HEK293 (cell line): Measurements from ENCODE around the gene RPS25.
A peak's percentile ranks its signal among the peaks of the same experiment; 100 is the strongest.
"Not testable (repeated sequence)": the region's sequence is repeated elsewhere in the genome, so short reads cannot be mapped to it uniquely, and the experiment has no call there.

Source experiments
- CTCF ChIA-PET: fragments of 350-600 bp; formaldehyde crosslinking; extraction: SDS; loops from one replicate; lab custom pipeline; 2021; ENCODE audit warnings: antibody characterized with exemption; lab: Yijun Ruan, JAX
- POLR2A ChIA-PET: fragments of 300-600 bp; formaldehyde crosslinking; extraction: SDS; loops from one replicate; lab custom pipeline; 2020; ENCODE audit warnings: antibody characterized with exemption, inconsistent platforms; lab: Yijun Ruan, JAX
- H3K27ac ChIP-seq: fragments of 200-500 bp; sonication (Bioruptor generic); 2 replicates; pipeline ENCODE4 v1.5.1; 2014; ENCODE audit warnings: low read depth, low read length, control low read depth, inconsistent platforms; ENCODE audit errors: extremely low read depth
- H3K36me3 ChIP-seq, 2 experiments: fragments of 200-500 bp in 1 of 2; sonication (Bioruptor generic) in 1 of 2; 1 replicate in 1 of 2; 2 replicates in 1 of 2; pipeline ENCODE4 v1.5.1; 2014 to 2017; ENCODE audit warnings: inconsistent platforms in 2 of 2, low read length in 2 of 2; ENCODE audit not compliant: control insufficient read depth in 2 of 2, insufficient read depth in 1 of 2
- H3K4me1 ChIP-seq: fragments of 200-500 bp; sonication (Bioruptor generic); 2 replicates; pipeline ENCODE4 v1.5.1; 2014; ENCODE audit warnings: mild to moderate bottlenecking, low read length, inconsistent platforms; ENCODE audit not compliant: control insufficient read depth, insufficient read depth
- H3K4me3 ChIP-seq: 2 replicates; pipeline ENCODE4 v1.5.1; 2011; ENCODE audit warnings: low read depth, mild to moderate bottlenecking, control low read depth, low read length, moderate library complexity
- H3K9me3 ChIP-seq: fragments of 200-500 bp; sonication (Bioruptor generic); 2 replicates; pipeline ENCODE4 v1.5.1; 2014; ENCODE audit warnings: low read depth, low read length, inconsistent platforms; ENCODE audit not compliant: control insufficient read depth, insufficient read depth
- SCRT1 ChIP-seq: fragments of 450-650 bp; formaldehyde crosslinking; IDR thresholded peaks from 2 replicates; pipeline ENCODE4 v1.5.1; 2016; ENCODE audit warnings: missing biosample characterization, missing genetic modification characterization, borderline replicate concordance
- SCRT2 ChIP-seq: fragments of 450-650 bp; formaldehyde crosslinking; IDR thresholded peaks from 2 replicates; pipeline ENCODE4 v1.5.1; 2016; ENCODE audit warnings: missing biosample characterization, missing genetic modification characterization
- SP2 ChIP-seq: fragments of 450-650 bp; formaldehyde crosslinking; IDR thresholded peaks from 2 replicates; pipeline ENCODE4 v1.5.1; 2016; ENCODE audit warnings: missing biosample characterization, missing genetic modification characterization
- SP7 ChIP-seq: fragments of 450-650 bp; formaldehyde crosslinking; IDR thresholded peaks from 2 replicates; pipeline ENCODE4 v1.5.1; 2016; ENCODE audit warnings: missing biosample characterization, missing genetic modification characterization
- TCF7L2 ChIP-seq: IDR thresholded peaks from 2 replicates; pipeline ENCODE4 v1.6.1; 2011; ENCODE audit warnings: low read depth, mild to moderate bottlenecking, inconsistent platforms, low read length, moderate library complexity, borderline replicate concordance
- ZBTB1 ChIP-seq: fragments of 450-650 bp; formaldehyde crosslinking; IDR thresholded peaks from 2 replicates; pipeline ENCODE4 v1.5.1; 2016; ENCODE audit warnings: missing biosample characterization, missing genetic modification characterization
- ZNF10 ChIP-seq: fragments of 450-650 bp; formaldehyde crosslinking; IDR thresholded peaks from 2 replicates; pipeline ENCODE4 v1.5.1; 2017; ENCODE audit warnings: missing biosample characterization, missing genetic modification characterization
- ZNF121 ChIP-seq: fragments of 450-650 bp; formaldehyde crosslinking; IDR thresholded peaks from 2 replicates; pipeline ENCODE4 v1.5.1; 2016; ENCODE audit warnings: missing biosample characterization, missing genetic modification characterization
- ZNF23 ChIP-seq: fragments of 450-650 bp; formaldehyde crosslinking; IDR thresholded peaks from 2 replicates; pipeline ENCODE4 v1.5.1; 2016; ENCODE audit warnings: missing biosample characterization, missing genetic modification characterization, borderline replicate concordance
- ZNF549 ChIP-seq: fragments of 450-650 bp; IDR thresholded peaks from 2 replicates; pipeline ENCODE4 v1.5.1; 2018; ENCODE audit warnings: missing biosample characterization, missing genetic modification characterization, mild to moderate bottlenecking, inconsistent platforms, moderate library complexity
- ZNF555 ChIP-seq: fragments of 450-650 bp; formaldehyde crosslinking; conservative IDR thresholded peaks from 2 replicates; pipeline ENCODE4 v1.5.1; 2017; ENCODE audit warnings: missing biosample characterization, mild to moderate bottlenecking, missing genetic modification characterization, inconsistent platforms
- ZNF658 ChIP-seq: fragments of 450-650 bp; formaldehyde crosslinking; IDR thresholded peaks from 2 replicates; pipeline ENCODE4; 2016; ENCODE audit warnings: missing biosample characterization, missing genetic modification characterization
- ZNF660 ChIP-seq: fragments of 450-650 bp; IDR thresholded peaks from 2 replicates; pipeline ENCODE4 v1.5.1; 2018; ENCODE audit warnings: missing biosample characterization, mild to moderate bottlenecking, missing genetic modification characterization
- TF ChIP-seq, protein P1 (sequence below): fragments of 450-650 bp; formaldehyde crosslinking; IDR thresholded peaks from 2 replicates; pipeline ENCODE4 v1.5.1; 2016; ENCODE audit warnings: missing biosample characterization, missing genetic modification characterization
- TF ChIP-seq, protein P2 (sequence below): fragments of 450-650 bp; formaldehyde crosslinking; IDR thresholded peaks from 2 replicates; pipeline ENCODE4 v1.5.1; 2016; ENCODE audit warnings: missing biosample characterization, missing genetic modification characterization
- TF ChIP-seq, protein P3 (sequence below): fragments of 450-650 bp; formaldehyde crosslinking; IDR thresholded peaks from 2 replicates; pipeline ENCODE4 v1.5.1; 2016; ENCODE audit warnings: missing biosample characterization, missing genetic modification characterization

Gene RPS25

GRCh38 chr11:119041821-119042514 lies 23.8 kb upstream of the RPS25 start:
- H3K36me3 ChIP-seq = peaks cover 0 to 26% of the 10 kb centered on the region in 2 experiments; a peak in 2 of 3 replicates
- H3K9me3 ChIP-seq = no peaks in the 10 kb centered on the region
- H3K4me1 ChIP-seq = no peaks in the 10 kb centered on the region
- TF ChIP-seq, protein P1, sequence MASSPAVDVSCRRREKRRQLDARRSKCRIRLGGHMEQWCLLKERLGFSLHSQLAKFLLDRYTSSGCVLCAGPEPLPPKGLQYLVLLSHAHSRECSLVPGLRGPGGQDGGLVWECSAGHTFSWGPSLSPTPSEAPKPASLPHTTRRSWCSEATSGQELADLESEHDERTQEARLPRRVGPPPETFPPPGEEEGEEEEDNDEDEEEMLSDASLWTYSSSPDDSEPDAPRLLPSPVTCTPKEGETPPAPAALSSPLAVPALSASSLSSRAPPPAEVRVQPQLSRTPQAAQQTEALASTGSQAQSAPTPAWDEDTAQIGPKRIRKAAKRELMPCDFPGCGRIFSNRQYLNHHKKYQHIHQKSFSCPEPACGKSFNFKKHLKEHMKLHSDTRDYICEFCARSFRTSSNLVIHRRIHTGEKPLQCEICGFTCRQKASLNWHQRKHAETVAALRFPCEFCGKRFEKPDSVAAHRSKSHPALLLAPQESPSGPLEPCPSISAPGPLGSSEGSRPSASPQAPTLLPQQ = no peak
- TF ChIP-seq SCRT1 (tag by site-specific recombination) (peak; percentile 56; the same call in 1 of the 2 replicates), SCRT2 (tag by site-specific recombination) (peak; percentile 61)
- no peak overlapping the region for H3K4me3 ChIP-seq
- H3K27ac ChIP-seq = no peak overlapping the region
- CTCF ChIA-PET = interaction anchor here (1.5 to 1.6 kb wide), 2 partner anchors 10 to 13 kb away, joined by 4 to 6 read pairs; no protein-coding TSS in a partner anchor
- POLR2A ChIA-PET = interaction anchor here (0.7 to 0.9 kb wide), 2 partner anchors 14 to 108 kb away, joined by 3 read pairs; no protein-coding TSS in a partner anchor

GRCh38 chr11:119039471-119039870 lies 21.3 kb upstream of the RPS25 start:
- H3K9me3 ChIP-seq, H3K4me1 ChIP-seq, H3K4me3 ChIP-seq, H3K27ac ChIP-seq, POLR2A ChIA-PET, H3K36me3 ChIP-seq: not testable (repeated sequence)
- CTCF ChIA-PET = interaction anchor here (0.6 to 0.7 kb wide), 2 partner anchors 85 to 299 kb away, joined by 3 read pairs; no protein-coding TSS in a partner anchor

- TF ChIP-seq ZNF23 (tag by site-specific recombination) (no peak), ZNF658 (tag by site-specific recombination) (no peak), SP2 (no peak), ZNF660 (no peak), ZNF549 (tag by site-specific recombination) (no peak)
- TF ChIP-seq, protein P2, sequence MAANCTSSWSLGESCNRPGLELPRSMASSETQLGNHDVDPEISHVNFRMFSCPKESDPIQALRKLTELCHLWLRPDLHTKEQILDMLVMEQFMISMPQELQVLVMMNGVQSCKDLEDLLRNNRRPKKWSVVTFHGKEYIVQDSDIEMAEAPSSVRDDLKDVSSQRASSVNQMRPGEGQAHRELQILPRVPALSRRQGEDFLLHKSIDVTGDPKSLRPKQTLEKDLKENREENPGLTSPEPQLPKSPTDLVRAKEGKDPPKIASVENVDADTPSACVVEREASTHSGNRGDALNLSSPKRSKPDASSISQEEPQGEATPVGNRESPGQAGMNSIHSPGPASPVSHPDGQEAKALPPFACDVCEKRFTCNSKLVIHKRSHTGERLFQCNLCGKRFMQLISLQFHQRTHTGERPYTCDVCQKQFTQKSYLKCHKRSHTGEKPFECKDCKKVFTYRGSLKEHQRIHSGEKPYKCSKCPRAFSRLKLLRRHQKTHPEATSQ (tag by site-specific recombination) = no peak
- CTCF ChIA-PET = interaction anchor here (0.6 kb wide), 1 partner anchor 300 kb away, joined by 3 read pairs; no protein-coding TSS in a partner anchor
- no peaks in the 10 kb centered on the region for H3K36me3 ChIP-seq
- H3K9me3 ChIP-seq = no peaks in the 10 kb centered on the region
- no peak overlapping the region for H3K27ac ChIP-seq
- no peak overlapping the region for H3K4me3 ChIP-seq
- POLR2A ChIA-PET = no interaction called here
- no peaks in the 10 kb centered on the region for H3K4me1 ChIP-seq
Observed at GRCh38 chr11:119038884-119039283, 20.7 kb upstream of the RPS25 start.

DNA sequence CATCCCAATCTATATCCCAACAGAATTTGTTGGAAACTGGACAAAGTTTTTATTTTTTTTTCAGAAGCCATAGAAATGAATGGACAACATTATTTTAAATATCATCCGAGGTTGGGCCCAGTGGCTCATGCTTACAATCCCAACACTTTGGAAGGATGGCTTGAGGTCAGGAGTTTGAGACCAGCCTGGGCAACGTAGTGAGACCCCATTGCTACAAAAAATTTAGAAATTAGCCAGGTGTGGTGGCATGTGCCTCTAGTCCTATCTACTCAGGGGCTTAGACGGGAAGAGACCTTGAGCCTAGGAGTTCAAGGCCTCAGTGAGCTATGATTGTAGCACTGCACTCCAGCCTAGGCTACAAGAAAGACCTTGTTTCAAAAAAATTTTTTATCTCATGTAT lies 16.7 kb upstream of the RPS25 start:
- Histone ChIP-seq H3K36me3 (no peaks in the 10 kb centered on the region), H3K9me3 (no peaks in the 10 kb centered on the region), H3K4me3 (no peak overlapping the region), H3K4me1 (no peaks in the 10 kb centered on the region), H3K27ac (no peak overlapping the region)
- TF ChIP-seq SP7 (tag by site-specific recombination) = no peak
- TF ChIP-seq ZNF555 (tag by site-specific recombination) = no peak
- no peak for TF ChIP-seq ZNF10 (tag by site-specific recombination)
- TF ChIP-seq, protein P3, sequence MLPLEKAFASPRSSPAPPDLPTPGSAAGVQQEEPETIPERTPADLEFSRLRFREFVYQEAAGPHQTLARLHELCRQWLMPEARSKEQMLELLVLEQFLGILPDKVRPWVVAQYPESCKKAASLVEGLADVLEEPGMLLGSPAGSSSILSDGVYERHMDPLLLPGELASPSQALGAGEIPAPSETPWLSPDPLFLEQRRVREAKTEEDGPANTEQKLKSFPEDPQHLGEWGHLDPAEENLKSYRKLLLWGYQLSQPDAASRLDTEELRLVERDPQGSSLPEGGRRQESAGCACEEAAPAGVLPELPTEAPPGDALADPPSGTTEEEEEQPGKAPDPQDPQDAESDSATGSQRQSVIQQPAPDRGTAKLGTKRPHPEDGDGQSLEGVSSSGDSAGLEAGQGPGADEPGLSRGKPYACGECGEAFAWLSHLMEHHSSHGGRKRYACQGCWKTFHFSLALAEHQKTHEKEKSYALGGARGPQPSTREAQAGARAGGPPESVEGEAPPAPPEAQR = no peak
- TF ChIP-seq TCF7L2 = no peak
- TF ChIP-seq ZNF121 (tag by site-specific recombination) = 0 out of 2 replicates have a peak, but pooled peaks have one; percentile 28
- TF ChIP-seq ZBTB1 = no peak
- ChIA-PET CTCF (interaction anchor here (0.7 to 0.9 kb wide), 2 partner anchors 126 to 162 kb away, joined by 3 read pairs; no protein-coding TSS in a partner anchor), POLR2A (interaction anchor here (2.2 kb wide), 1 partner anchor 10 kb away, joined by 6 read pairs; no protein-coding TSS in a partner anchor)
